Renal cortical epithelial cell (primary cell): ENCODE results near the gene SDK1. TPM values are rescaled to one million over a fixed set of nuclear protein-coding genes. Genes with fewer than 3 reads are reported as not detected.

ENCODE experiments used
- DNase-seq: peaks from one replicate; pipeline ENCODE4 v3.0.0-alpha.2; 2011; ENCODE audit warnings: low read depth
- total RNA-seq: library from RNA; depleted of rRNA; stranded (reverse); fragments of >200 nt; gene quantifications from 2 replicates; pipeline ENCODE4 v1.2.3, GENCODE V29; 2014

The SDK1 gene
- total RNA-seq, 1 donor from 2014 or later: 30.9 TPM

DNA sequence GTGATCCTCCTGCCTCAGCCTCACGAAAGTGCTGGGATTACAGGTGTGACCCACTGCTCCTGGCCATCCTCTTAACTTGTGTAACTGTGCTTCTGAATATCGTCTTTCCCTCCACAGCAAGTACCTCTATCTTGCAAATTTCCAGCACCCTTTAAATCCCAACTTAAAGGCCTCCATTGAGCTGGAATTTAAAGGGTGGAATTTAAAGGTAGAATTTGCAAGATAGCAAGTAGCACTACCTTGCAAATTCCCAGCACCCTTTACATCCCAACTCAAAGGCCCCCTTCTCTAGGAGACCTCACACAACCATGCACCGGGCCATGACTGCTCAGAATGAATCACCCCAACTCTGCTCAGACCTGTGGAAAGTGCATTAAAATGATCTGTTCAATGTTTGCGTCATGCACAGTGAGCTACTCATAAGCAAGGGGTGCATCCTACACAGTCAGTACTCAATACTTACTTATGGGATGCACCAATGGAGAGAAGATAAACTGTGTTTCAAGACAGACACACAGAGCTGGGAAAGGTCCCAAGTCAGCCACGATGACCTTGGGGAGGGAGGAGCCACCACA, 17.8 kb upstream of the SDK1 start:
- no peak for DNase-seq

DNA sequence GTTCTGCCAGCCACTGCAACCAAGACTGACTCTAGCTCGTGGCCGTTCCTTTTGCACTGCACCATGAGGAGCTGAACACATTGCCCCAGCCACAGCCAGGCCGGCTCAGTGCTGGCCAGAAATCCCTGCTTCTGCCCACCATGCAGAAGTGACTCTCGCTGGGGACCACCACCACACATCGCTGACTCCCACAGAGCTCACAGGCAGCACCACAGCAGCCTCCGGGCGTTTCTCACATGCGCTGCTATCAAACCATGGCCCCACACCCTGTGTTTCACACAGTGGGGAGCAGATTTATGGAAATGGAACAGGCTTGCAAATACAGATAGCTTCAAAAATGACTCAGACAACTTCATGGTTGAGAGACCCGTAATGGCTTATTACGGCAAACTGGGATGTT, 15.4 kb upstream of the SDK1 start:
- no peak for DNase-seq

DNA sequence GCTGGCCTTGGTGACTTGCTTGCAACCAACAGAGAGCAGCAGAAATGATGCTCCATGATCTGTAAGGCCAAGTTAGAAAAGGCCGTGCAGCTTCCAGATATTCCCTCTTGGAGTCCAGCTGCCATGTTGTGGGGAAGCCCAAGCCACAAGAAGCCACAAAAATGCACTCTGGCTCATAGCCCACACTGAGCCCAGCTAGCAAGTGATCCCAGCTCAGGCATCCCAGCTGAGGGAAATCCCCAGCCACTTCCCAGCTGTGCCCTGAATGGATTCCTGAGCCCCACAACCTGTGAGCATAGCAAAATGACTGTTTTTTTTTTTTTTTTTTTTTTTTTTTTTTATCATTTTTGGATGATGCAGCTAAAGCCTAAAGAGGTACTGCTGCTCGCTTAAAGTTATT, 11.1 kb upstream of the SDK1 start:
- DNase-seq: peak; percentile 66

DNA sequence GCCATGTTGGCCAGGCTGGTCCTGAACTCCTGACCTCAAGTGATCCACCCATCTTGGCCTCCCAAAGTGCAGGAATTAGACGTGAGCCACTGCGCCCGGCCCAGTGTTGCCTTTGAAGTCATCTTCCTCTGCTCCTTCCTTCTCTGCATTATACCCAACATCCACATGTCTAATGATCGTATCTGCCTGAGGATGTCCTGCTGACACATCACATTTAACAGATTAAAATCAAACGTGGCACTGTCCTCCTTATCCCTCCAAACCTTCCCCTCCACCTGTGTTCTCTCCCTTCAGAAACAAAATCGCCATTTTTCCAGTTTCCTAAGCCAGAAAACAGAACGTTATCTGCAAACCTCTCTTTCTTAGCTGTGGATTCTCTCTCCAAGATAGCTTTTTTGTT, 8.4 kb upstream of the SDK1 start:
- DNase-seq: no peak

DNA sequence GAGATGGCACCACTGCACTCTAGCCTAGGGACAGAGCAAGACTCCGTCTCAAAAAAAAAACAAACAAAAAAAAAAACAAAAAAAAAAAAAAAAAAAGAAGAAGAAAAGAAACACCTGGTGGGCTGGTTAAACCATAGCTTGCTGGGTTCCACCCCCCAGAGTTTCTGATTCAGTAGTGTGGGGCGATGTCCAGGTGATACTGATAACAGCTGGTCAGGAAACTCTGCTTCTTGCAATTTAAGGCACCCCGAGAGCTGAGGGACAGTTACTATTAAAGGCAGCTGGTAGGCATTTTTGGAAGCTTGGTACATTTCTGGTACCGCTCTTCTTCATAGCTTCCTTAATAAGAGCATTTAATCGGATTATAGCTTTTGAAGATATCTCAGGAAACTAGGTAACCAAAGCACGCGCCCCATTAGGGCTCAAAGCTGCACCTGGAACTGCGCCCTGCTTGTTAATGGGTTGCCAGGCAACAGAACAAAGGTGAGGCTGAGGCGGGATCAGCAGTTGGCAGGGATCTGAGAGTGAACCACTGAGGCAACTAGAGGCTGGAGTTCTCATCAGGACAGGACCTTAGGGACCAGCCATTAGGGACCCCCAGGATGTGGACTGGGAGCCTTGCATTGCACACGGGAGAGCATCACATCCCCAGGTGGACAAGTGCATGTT, 6.5 kb upstream of the SDK1 start:
- DNase-seq: no peak

DNA sequence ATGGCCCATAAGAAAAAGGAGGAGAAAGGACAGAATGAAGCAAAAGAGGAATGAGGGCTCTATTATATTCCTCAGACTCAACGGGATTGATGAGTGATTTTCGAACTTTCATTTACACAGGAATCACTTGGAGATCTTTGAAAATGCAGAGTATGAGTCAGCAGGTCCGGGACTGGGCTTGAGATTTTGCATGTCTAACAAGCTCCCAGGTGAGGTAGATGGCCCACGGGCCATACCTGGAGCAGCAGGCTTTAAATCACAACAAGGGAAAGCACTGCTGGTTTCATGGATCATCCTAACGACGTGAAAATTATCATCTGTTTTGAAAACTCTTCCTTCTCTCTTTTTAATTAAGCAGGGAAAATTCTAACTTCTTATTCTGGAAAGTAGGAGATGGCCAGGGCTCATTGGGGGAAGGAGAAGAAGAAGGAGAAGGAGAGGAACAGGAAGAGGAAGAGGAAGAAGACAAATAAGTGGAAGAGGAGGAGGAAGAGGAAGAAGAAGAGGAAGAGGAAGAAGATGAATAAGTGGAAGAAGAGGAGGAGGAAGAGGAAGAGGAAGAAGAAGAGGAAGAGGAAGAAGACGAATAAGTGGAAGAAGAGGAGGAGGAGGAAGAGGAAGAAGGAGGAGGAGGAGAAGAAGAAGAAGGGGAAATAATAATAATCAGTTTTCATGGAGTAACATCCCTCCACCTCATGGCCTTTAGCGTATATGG, 3.8 kb upstream of the SDK1 start:
- DNase-seq: no peak

DNA sequence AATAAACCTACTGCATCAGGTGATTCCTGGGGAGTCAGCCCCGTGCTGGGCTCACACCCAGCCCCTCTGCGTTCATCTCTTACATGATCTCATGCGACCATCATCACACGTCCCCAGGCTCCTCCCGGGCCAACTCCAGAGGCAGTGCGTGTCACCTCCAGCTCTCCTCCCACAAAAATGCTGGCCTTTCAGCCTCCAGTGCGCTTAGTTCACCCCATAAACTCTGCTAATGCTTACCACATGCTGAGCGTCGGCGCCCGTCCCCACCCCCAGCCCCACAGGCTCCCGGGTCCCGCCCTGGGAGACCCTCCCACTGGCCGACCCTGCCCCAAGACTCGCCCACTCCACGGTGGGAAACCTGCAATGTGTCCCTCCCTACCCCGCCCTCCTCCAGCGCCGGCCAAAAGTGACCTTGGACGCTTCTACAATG, 816 bp upstream of the SDK1 start:
- DNase-seq: no peak

DNA sequence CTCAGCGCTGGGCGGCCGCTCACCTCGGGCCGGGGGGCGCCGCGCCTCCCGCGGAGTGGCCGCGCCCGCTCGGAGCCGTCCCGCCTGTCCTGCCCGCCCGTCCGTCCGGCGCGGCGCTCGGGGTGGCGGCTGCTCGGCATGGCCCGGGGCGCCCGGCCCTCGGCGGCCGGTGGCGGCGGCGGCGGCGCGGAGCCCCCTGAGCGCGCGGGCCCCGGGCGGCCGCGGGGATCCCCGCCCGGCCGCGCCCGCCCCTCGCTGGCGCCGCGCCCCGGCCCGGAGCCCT, 338 bp downstream of the SDK1 start:
- DNase-seq: no peak

DNA sequence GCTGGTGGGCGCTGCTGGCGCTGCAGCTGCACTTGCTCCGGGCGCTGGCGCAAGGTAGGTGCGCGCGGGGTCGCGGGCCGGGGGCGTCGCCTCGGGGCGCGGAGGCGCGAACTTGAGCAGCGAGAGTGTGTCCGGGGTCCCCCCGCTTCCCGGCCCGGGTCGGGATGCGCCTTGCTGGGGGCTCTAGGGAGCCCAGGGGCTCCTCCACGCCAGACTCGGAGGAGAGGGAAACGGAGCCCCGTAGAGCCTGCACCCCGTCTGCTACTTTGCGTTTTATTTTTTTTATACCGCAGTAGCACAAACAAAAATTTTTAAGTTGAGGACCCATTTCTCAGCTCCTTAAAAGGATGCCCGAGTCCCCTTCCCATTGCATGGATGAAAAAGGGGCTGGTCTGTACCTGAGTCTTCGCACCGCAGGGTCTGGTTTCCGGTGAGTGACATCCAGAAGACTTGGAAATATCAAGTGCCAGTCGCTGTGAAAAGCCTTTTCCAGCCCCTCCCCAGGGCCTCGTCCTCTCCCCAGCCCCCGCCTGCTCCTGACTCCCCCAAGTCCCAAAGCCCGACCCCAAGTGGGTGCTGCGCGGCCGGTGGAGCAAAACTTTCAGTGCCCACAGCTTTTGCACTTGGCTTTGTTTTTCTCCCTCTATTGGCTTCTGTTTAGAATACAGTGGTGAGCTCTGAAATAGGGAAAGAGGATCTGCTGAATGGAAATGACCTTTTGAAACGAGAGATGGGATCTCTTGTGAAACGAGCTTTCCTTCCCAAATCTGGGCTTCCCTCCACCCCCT, 973 bp downstream of the SDK1 start:
- peak; percentile 50 for DNase-seq

DNA sequence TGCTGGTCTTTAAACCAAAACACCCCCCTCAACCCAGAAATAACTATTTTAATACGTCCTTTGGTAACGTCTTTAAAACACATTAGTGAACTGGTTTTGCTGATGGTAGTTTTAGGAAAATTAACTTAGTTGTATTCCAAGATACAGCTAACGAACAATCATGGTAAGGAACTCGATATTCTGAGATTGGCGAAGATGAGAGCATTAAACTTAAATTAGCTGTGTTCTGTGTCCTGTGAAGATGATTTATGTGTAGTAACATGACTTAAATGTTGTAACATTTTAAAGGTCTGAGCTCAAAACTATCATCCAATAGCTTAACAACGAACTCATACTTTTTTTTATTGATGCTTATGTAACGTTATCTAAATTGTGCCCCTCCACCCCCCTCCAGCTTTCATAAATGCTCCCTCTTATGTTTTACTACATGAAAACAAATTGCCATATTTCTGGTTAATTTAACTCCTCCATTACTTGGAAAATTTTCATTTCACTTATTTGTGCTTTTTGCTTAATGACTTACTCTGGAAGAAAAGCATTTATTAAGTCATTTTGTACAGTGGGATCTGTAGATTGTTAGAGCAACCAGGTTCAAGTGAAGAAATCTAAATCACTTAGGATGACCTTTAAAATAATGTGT, 1.7 kb downstream of the SDK1 start:
- no peak for DNase-seq

DNA sequence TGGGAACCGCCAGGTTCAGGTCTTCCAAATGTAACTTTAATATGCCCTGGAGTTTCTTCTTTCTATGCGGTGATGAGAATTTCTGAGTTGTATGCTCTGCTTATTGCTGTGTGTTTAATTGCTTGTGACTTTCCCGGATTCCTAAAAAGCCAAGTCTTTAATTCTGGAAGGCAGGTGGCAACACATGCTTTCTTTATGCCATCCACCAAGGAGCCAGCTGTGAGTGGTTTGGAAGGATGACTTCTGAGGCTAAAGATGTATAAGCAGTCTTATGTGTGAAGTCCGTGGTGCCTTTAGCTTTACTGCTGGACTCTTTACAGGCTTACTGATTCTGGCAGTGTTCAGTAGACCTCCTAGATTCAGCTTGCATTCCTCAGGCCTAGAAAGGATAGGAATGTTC, 3.1 kb downstream of the SDK1 start:
- no peak for DNase-seq

DNA sequence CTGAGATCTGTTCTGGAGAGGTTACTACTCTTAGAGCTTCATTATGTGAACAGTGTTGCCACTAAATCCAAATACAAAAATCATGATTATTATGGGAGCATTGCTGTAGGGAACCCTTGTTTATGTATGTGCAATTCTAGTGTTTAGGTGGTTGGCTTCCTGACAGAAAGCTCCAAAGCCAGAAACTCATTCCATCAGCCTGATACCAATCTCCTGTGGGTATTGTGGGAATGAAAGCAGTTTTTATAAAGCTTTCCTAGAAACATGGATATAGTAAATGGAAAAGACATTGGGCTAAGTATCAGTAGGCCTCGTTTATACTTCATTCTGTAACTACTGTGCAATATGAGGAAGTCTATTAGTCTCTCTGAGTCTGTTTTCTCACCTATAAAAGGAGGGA, 6.4 kb downstream of the SDK1 start:
- DNase-seq: no peak

DNA sequence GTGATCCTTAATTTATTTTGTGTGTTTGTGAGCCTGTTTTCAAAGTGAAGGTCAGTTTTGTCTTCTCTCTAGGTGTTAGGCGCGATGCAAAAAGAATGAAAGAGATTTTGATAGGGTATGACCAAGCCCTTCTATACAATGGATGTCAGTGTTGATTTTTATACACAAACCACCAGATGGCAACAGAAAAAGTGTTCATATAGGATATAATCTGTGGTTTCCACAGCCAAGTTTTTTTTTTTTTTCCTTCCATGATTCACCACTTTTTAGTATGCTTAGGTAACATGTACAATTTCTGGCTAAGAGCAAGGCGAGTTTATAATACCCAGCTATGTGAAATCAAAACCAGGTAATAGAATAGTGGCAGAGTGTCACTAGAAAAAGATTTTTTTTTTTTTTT, 8.1 kb downstream of the SDK1 start:
- peak; percentile 44 for DNase-seq

DNA sequence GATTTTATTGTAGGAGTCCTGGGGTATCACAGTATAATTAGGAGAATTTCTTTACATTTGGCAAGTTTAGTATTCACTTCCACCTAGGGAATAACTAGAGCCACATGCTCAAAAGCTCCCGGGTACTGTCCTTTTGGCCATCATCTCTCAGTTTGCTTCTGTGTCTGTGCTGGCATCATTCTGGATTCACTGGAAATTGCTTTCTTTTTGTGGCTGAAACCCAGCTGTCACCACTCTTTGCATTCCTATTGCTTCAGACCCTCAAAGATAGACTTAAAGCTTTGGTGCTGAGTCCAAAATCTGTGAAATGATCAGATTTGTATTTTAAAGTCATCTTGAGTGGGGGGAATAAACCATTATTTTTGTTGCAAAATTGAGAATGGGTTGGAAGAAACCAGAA, 8.9 kb downstream of the SDK1 start:
- DNase-seq: no peak

DNA sequence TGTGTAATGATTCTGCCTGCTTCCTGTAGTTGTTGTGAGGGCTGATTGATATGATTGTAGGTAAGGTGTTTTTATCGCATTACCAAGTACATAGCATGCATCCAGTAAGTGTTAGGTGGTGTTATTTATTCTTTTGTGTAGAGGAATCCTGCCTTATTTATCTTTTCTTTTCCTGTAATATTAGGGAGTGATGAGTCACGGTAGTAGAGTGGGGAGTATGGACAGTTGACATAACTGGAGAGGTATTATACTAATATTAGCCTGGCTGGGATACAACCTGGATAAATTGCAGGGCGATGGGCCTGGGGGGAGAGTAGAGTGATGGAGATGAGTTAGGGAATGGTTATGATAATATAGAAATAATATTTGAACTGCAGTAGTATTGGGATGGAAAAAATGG, 9.8 kb downstream of the SDK1 start:
- DNase-seq: no peak

DNA sequence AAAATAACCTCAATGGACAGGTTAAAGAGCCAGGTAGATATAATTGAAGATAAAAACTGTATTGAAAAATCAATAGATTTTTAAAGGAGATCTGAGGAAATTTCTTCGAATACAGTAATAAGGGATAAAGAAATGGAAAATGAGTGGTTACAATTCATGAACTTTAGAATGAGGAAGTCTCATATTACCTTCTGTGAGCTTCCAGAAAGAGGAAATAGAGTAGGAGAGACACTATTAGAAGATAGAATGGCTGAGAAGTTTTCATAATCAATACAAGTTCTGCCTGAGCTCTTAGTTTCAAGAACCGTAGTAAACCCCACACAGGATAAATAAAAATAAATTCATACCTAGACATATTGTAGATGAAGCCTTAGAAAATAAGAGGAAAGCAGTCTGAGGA, 11.5 kb downstream of the SDK1 start:
- no peak for DNase-seq

DNA sequence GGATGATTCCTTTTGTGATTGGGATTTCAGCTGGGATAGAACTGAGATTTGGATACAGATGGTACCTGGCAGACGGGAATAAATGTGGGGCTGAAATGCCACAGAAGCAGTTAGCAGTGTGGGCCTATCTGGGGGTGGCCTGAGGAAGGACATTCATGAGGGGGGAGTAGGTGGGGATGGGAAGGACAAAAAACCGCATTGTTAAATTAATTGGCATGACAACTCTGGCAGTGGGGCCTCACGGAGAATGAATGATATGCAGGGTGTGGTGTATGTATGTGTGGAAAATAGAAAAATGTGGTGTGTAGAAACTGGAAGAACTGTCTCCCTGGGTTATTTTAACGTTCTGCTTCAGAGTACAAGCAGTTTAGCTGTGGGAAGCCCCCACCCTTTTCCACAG, 17.8 kb downstream of the SDK1 start:
- no peak for DNase-seq

DNA sequence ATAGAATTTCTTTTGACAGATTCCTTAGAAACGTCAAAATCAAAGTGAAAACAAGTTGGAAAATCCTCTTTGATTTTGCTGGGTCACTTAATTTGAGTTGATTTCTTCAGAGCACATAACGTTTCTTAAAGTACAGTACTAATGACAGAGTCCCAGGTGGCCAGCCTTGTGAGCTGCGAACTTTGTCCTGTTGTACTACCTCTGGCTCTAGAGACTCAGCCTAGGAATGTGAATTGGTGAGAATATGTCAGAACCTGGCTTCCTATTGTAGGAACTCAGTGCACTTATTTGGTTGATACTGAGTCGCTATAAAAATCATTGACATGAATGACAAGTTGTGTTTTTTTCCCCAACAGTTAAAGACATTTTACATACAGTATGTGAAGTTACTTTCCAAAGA, 20.2 kb downstream of the SDK1 start:
- peak; percentile 20 for DNase-seq

DNA sequence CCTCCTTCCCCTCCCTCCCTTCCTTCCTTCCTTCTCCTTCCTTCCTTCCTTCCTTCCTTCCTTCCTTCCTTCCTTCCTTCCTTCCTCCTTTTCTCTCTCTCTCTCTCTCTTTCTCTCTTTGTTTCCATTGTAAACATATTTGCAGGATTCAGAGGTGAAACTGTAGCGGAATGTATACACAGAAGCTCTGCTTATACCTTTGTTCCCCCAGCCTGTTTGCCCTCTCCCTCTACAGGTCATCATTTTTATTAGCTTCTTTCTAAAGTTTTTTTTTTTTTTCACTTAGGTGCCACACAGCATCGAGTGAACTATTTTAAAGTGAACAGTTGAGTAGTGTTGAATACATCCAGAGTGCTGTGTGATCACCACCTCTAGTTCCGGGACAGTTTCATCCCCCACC, 20.7 kb downstream of the SDK1 start:
- no peak for DNase-seq

DNA sequence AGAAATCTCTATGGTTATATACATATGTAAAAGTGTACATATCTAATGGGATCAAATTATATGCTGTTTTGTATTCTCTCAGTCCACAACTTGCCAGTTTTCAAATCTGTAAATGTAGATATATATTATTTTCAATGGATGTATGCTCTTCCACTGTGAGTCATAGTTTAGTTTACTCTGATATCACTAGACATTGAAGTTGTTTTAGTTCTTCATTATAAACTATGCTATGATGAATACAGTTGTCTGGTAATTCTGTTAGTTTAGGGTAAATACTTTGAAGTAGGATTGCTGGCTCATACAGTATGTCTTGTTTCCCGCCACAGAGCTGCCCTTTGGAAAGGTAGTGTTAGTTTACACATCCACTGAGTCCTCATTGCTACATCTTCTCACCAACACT, 25.2 kb downstream of the SDK1 start:
- DNase-seq: no peak

DNA sequence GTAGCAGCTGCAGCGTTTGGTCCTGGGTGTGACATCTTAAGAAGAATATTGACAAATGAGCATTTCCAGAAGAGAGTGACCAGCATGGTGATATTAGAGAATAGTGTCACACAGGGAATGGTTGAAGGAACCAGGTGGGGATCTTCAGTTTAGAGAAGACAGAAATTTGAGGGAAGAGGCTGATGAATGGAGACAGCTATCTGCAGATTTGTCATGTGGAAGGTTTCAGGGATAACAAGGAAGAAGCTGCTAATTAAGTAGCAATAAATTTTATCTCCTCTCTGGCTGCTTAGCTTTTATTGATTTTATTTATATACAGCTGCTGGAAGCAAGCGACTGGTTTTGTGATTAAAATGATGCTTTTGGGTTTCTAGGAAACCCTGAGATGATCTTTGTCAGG, 26.0 kb downstream of the SDK1 start:
- no peak for DNase-seq

DNA sequence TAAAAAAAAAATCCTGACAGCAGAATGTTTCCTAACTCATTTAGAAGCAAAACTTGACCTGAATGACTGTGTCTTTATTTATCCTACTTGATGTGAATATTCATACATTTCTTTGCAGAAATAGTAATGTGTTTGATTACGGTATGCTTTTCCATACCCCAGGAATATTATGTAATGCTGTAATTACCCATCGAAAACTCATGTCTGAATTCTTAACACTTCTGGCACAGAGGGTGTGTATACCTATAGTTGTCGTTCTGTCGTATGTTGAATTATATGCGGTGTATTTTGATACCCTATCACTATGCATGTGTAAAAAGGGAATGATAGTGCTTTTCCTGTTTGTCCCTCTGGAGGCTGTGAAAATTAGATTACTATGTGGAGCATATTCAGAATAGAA, 26.6 kb downstream of the SDK1 start:
- DNase-seq: no peak
